ENCODE results near the gene TASOR2.

TASOR2 gene

GRCh38 chr10:5650664-5651387 lies 33.8 kb upstream of the TASOR2 start:
- Histone ChIP-seq H3K27ac (no peak overlapping the region), H3K9ac (ENCODE audit: insufficient read length) (no peak overlapping the region), H3K9me3 (ENCODE audit: low read depth, low read length) (no peaks in the 10 kb centered on the region), H3K36me3 (ENCODE audit: insufficient read depth, low read length) (no peaks in the 10 kb centered on the region), H3K4me3 (no peak overlapping the region)
- no peak for DNase-seq (ENCODE audit: low read depth, low spot score)
- TF ChIP-seq FOXP2 (optimal IDR thresholded peaks at IDR 0.05; ENCODE audit: control extremely low read depth, extremely low read length, insufficient read depth) (no peak), EZH2 (IDR thresholded peaks at IDR 0.05) (no peak), POLR2AphosphoS5 (IDR thresholded peaks at IDR 0.05; ENCODE audit: borderline replicate concordance, low read depth, low read length) (no peak)

- Histone ChIP-seq H3K36me3 (ENCODE audit: insufficient read depth, low read length) (no peaks in the 10 kb centered on the region), H3K4me3 (no peak overlapping the region), H3K9ac (ENCODE audit: insufficient read length) (no peak overlapping the region), H3K27ac (no peak overlapping the region), H3K9me3 (ENCODE audit: low read depth, low read length) (no peaks in the 10 kb centered on the region)
- TF ChIP-seq POLR2AphosphoS5 (IDR thresholded peaks at IDR 0.05; ENCODE audit: borderline replicate concordance, low read depth, low read length) (no peak), EZH2 (IDR thresholded peaks at IDR 0.05) (no peak), FOXP2 (optimal IDR thresholded peaks at IDR 0.05; ENCODE audit: control extremely low read depth, extremely low read length, insufficient read depth) (no peak)
- DNase-seq (ENCODE audit: low read depth, low spot score): no peak
Measured at GRCh38 chr10:5651388-5651764, 33.3 kb upstream of the TASOR2 start.

- Histone ChIP-seq H3K27ac (no peak overlapping the region), H3K9me3 (ENCODE audit: low read depth, low read length) (no peaks in the 10 kb centered on the region), H3K4me3 (no peak overlapping the region), H3K9ac (ENCODE audit: insufficient read length) (no peak overlapping the region), H3K36me3 (ENCODE audit: insufficient read depth, low read length) (no peaks in the 10 kb centered on the region)
- no peak for DNase-seq (ENCODE audit: low read depth, low spot score)
- TF ChIP-seq POLR2AphosphoS5 (IDR thresholded peaks at IDR 0.05; ENCODE audit: borderline replicate concordance, low read depth, low read length) (no peak), EZH2 (IDR thresholded peaks at IDR 0.05) (no peak), FOXP2 (optimal IDR thresholded peaks at IDR 0.05; ENCODE audit: control extremely low read depth, extremely low read length, insufficient read depth) (no peak)
Measured at GRCh38 chr10:5652746-5653145, 31.9 kb upstream of the TASOR2 start.

- no peak overlapping the region for H3K27ac ChIP-seq
- no peak for TF ChIP-seq POLR2AphosphoS5 (IDR thresholded peaks at IDR 0.05; ENCODE audit: borderline replicate concordance, low read depth, low read length)
- no peak for TF ChIP-seq EZH2 (IDR thresholded peaks at IDR 0.05)
- no peak for TF ChIP-seq FOXP2 (optimal IDR thresholded peaks at IDR 0.05; ENCODE audit: control extremely low read depth, extremely low read length, insufficient read depth)
- H3K9ac ChIP-seq (ENCODE audit: insufficient read length): no peak overlapping the region
- no peak for DNase-seq (ENCODE audit: low read depth, low spot score)
- H3K36me3 ChIP-seq (ENCODE audit: insufficient read depth, low read length): no peaks in the 10 kb centered on the region
- H3K9me3 ChIP-seq (ENCODE audit: low read depth, low read length): no peaks in the 10 kb centered on the region
- no peak overlapping the region for H3K4me3 ChIP-seq
Measured at GRCh38 chr10:5654218-5654755, 30.4 kb upstream of the TASOR2 start.

- no peak for DNase-seq (ENCODE audit: low read depth, low spot score)
- no peak for TF ChIP-seq EZH2 (IDR thresholded peaks at IDR 0.05)
- no peak for TF ChIP-seq POLR2AphosphoS5 (IDR thresholded peaks at IDR 0.05; ENCODE audit: borderline replicate concordance, low read depth, low read length)
- no peak for TF ChIP-seq FOXP2 (optimal IDR thresholded peaks at IDR 0.05; ENCODE audit: control extremely low read depth, extremely low read length, insufficient read depth)
- no peaks in the 10 kb centered on the region for H3K36me3 ChIP-seq (ENCODE audit: insufficient read depth, low read length)
- H3K9ac ChIP-seq (ENCODE audit: insufficient read length): no peak overlapping the region
- no peak overlapping the region for H3K27ac ChIP-seq
- H3K9me3 ChIP-seq (ENCODE audit: low read depth, low read length): no peaks in the 10 kb centered on the region
- H3K4me3 ChIP-seq: no peak overlapping the region
Measured at GRCh38 chr10:5655121-5655520, 29.5 kb upstream of the TASOR2 start.

- no peak overlapping the region for H3K27ac ChIP-seq
- H3K9ac ChIP-seq (ENCODE audit: insufficient read length): no peak overlapping the region
- no peak overlapping the region for H3K4me3 ChIP-seq
- H3K9me3 ChIP-seq (ENCODE audit: low read depth, low read length): no peaks in the 10 kb centered on the region
- H3K36me3 ChIP-seq (ENCODE audit: insufficient read depth, low read length): no peaks in the 10 kb centered on the region
- no peak for TF ChIP-seq POLR2AphosphoS5 (IDR thresholded peaks at IDR 0.05; ENCODE audit: borderline replicate concordance, low read depth, low read length)
- no peak for TF ChIP-seq FOXP2 (optimal IDR thresholded peaks at IDR 0.05; ENCODE audit: control extremely low read depth, extremely low read length, insufficient read depth)
- TF ChIP-seq EZH2 (IDR thresholded peaks at IDR 0.05): no peak
- no peak for DNase-seq (ENCODE audit: low read depth, low spot score)
Measured at GRCh38 chr10:5656737-5657579, 27.7 kb upstream of the TASOR2 start.

- no peak for TF ChIP-seq POLR2AphosphoS5 (IDR thresholded peaks at IDR 0.05; ENCODE audit: borderline replicate concordance, low read depth, low read length)
- TF ChIP-seq FOXP2 (optimal IDR thresholded peaks at IDR 0.05; ENCODE audit: control extremely low read depth, extremely low read length, insufficient read depth): no peak
- TF ChIP-seq EZH2 (IDR thresholded peaks at IDR 0.05): no peak
- DNase-seq (ENCODE audit: low read depth, low spot score): no peak
- H3K36me3 ChIP-seq (ENCODE audit: insufficient read depth, low read length): no peaks in the 10 kb centered on the region
- H3K27ac ChIP-seq: no peak overlapping the region
- H3K4me3 ChIP-seq: no peak overlapping the region
- H3K9ac ChIP-seq (ENCODE audit: insufficient read length): no peak overlapping the region
- H3K9me3 ChIP-seq (ENCODE audit: low read depth, low read length): no peaks in the 10 kb centered on the region
Measured at GRCh38 chr10:5658871-5659618, 25.6 kb upstream of the TASOR2 start.
